HG02759 (cell line): ENCODE measurements around the gene ZNF521.

Source experiments
- ATAC-seq: cut with Tn5 transposase; IDR thresholded peaks from one replicate; pipeline ENCODE4 v1.9.1; 2021; ENCODE audit warnings: mild to moderate bottlenecking, moderate library complexity; ENCODE audit not compliant: unreplicated experiment

ZNF521 gene

DNA sequence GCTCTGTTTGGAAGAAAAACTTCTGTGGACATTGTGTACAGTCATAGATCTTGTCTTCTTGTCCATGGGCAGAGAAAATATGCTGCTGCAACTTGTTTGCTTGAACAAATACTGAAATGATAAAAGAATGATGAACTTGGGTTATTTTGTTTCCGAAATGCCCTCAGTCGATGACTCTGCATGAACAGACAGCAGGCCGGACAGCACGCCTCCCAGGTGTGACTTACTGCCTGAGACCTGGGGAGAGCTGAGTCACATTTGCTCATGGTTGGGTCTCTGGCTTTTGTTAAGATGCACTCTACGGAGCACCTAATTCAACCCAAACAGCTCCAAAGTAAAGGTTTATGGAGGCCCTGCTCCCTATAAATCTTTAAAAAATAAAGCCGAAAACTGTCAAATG, 262.5 kb downstream of the ZNF521 start:
- ATAC-seq, result no peak

DNA sequence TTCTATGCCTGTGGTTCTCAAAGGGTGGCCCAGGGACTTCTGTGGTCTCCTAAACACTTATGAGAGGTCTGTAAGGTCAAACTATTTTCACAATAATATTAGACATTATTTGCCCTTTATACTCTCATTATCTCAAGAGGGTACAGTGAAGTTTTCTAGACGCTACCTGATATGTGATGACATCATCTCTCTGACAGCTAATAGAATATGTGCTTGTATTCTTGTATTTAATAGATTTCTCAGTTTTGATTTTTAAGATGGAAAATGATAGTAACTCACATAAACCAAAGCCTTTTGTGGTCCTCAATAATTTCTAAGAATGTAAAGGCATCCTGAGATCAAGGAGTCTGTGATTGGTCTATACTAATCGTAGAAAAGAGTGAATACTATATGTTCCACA, 265.1 kb downstream of the ZNF521 start:
- ATAC-seq, result no peak

DNA sequence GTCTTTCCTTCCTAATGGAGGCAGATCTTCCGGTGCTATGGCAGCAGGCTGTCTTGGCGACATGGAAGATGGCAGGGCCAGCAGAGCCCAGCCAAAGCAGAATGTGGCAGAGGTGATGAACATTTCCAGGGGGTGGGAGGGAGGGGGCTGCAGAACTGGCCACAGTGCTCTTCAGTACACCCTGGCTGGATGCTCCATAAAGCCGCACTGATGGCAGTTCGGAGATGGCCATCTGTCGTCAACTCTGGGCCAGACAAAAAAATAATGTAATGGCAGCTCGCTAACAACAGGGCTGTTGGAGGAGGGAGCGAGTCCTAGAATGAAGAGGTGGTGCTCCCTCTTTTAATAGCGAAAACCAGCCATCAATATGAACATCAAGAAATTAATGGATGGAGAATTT, 271.0 kb downstream of the ZNF521 start:
- ATAC-seq, result no peak

DNA sequence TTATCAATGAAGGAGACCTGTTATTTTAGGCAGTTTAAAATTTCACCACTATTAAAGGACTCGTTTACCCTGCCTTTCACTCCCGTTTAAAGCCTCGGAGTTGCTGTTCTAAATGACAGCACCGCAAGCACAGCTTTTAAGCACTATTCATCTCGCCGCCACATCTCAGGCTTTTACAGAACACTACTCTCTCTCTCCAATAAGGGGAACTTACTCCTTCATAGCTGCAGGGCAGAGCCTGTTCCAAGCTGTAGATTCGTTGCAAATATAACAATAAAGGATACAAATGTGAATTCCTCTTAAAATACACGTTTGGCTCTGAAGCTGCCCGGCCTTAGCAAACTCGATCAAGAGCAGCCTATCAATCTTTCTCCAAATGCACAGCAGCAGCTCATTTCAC, 271.8 kb downstream of the ZNF521 start:
- ATAC-seq, result no peak

DNA sequence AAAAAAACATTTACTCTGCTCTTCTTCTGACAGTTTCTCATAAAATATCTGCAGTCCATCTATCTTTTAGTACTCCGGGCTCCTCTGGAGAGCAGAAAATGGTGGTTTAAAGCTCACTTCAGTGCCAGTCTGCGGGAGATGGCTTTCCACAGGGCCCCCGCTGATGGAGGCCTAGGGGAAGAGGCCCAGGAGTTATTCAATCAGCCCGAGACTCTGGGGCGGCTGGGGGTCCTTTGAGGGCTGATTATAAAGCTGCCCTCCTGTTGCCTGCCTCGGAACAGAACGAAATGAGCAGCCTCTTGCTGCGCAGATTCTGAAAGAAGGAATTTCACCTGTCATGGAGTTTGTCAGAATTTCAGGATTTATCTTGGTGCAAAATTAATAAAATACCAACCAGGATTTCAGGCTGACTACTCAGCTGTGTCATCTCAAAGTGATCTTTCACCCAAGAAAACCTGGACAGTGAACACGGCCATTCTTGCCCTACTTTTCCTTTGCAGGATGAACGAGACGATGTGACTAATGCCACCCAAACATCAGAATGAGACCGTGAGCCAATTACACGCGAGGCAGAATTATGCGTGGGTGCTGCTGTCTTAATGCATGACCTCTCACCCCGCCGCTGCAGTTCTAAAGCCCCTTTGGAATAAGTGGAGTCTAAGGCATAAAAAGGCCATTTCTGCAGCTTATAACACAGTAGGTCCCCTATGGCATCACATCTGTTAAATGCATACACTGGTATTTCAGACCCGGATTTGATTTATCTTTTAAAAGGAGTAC, 273.8 kb downstream of the ZNF521 start:
- ATAC-seq, result no peak

DNA sequence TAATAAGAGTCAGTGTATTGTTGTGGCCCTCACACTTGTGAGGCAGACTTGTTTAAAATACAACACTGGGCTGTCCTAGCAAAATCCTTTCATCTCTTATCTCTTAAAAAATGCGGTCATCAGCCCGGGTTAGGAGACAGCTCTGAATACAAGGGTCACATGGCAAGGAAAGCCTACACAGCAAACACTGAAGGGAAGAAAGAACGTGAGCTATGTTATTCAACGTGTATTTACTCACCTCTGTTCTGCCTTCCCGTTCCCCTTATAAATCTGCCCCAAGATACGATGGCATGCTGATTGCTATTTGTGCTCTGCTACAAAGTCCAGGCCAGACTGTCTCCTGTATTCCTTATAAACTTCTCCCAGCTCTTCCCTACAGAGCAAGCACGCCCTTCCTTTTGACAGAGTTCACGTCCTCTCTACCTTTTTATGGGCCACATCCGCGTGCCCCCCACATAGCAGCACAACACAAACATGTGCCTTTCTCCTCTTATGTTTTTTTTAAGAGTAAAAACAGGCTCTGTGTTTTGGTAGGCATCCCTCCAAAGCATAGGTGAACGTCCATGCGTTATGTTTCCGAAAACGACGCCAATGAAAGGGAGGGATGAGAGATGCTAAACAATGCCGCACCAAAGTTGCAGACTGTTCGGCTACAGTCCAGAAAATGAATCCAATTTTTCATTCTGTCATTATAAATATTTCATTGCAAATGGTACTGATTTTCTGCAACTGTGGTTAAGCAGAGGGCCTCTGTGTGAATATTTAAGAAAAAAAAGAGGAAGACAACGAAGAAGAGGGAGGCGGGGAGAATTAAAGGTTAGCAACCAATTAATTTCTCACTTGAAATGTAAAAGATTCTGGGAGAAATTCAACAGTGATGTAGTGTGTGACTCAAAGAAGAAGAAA, 274.7 kb downstream of the ZNF521 start:
- ATAC-seq, result no peak

DNA sequence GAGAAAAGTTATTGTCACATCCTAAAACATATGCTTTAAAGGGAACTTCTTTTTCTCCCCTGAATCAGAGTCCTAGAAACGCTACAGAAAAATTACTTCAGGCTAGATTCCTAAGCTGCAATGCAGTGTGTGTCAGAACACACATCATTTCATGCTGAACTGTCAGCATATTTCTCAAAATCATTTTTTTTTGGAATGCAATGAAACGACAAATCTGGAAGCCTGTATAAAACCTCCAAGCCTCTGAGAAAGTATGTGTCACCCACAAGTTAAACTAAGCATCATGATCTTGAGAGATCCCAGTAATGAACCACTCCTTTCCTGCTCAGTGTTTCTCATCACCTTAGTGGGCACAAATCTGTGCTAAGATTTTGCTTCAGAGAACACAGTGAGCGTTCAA, 276.2 kb downstream of the ZNF521 start:
- no peak for ATAC-seq

DNA sequence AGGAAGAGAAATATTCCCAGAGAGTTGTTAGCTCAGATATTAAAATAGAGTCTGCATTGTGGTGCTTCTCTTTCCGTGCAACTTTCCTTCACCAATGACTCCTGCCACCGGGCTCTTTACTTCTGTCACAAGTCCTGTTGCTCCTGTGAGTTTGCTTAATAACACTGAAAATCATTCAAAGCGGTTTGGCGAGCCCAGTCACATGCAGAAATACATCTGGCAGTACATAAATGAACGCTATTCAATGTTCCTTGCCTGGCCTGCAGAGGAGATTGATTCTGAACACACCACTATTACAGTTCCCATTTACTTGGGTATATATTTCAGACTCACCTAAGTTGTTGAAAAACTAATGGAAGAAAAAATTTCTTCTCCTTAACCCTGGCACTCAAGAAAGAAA, 276.6 kb downstream of the ZNF521 start:
- no peak for ATAC-seq

DNA sequence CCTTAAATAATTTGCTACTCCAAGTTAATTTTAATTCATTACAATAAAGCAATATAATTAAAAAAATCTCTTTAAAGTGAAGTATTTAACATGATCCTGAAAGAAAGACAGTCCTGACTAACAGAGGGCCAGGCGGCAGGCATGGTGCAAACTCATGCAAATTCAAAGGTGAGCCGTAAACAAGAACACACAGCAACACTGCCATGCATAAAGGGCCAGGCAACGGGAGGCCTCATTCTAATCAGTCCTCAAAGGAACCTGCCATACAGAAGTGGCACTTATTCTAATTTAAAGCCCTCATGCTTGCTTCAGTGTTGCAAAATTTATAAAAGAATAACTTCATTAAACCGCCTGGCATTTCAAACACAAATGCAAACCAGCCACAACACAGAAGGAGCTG, 277.0 kb downstream of the ZNF521 start:
- no peak for ATAC-seq

DNA sequence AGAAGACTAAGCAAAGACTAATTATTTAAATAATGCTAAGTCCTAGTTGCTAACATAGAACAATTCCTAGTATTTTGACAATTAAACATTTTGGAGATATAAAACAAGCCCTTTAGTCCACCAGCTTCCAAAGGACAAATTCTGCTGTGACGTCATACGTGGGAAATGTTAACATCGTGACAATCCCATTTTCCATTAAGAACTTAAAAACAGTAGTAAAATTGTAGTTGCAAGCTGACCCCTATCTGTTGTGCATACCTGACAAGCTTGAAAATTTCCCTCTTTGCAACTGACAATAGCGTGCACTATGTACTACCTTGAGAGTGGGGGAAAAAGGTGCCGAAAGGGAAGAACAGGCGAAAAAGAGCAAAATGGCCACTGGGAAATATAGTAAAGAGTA, 279.8 kb downstream of the ZNF521 start:
- ATAC-seq, result no peak

DNA sequence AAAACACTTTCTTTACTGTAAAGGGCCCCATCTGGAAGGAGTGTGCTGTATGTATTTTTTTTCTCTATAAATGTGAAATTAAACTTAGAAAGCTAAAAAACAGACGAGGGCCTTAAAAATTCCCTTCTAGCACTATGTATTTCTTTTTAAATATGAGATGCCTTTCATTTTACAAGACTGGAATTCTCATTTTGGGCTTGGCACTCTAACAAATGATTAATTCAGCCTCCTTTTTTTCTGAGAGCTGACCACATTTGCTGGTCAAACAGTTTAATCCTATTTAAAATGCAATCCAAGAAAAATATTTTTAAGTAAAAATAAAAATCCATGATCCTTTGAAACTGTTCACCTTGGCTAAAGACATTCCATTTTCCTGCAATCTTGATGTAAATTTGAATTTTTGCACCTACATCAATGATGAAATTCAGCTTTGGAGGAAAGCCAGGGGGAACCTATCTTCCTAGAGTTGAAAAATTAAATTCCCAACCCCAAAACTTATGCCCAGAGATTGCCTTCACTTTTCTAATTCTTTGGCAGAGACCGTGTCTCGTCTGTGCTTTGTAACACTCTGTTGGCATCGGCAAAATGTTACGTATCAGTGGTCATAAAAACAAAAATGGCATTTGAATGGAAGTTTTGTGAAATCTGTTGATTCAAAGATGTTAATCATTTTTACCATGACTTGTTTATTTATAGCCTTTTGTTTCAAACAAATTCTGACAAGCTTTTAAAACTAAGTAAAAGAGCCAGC, 284.5 kb downstream of the ZNF521 start:
- ATAC-seq, result no peak

DNA sequence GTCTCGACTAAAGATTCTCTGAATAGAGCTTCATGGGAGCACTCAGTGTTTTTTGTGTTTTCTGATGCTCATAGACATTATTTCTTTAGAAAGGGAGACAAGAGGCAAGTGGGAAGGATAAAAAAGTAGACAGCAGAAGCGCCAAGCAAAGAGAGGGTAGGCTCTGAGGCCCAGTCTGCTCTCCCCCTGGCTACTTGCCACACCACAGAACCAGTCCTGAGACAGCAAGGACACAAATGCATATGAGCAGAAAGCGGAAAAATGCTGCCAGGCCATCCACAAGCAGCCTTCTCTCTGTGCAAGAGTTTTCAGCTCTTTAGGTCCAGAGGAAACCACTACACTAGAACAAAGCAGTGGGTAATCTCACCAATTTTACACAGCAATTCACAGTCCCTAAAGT, 285.4 kb downstream of the ZNF521 start:
- ATAC-seq, result no peak

DNA sequence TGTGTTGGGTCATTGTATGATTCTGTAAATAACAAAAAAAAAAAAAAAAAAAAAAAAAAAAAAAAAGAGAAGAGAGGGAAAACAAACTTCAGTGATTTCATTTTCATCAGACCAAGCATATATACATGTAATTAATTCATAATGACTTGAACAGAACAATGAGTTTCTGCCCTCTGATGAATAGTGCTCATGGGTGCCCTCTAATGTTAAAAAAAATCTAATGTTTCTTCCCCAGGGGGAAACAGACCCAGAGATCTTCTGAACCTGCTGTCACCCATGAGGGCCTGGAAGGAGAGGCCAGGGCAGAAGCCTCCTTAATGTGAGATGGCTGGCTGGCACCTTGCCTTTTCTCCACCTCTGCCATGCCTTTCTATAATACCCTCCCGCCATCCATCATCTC, 289.2 kb downstream of the ZNF521 start:
- ATAC-seq, result no peak

DNA sequence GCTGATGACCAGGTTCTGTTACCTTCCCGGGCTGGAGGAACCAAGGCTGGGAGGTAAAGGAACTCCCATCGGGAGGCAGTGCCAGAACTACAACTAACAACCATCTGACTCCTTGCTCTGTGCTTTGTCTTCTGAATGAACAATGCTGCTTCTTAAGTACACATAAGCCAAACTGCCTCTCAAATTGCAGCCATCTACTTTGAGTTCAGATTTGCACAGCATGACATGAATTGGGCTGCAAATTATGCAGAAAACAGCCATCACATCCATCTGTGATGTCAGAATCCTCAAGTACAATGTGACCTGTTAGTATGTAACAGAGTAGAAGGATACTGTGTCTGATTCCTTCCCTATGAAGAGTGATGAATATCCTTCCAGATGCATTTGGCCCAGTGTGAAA, 290.6 kb downstream of the ZNF521 start:
- no peak for ATAC-seq

DNA sequence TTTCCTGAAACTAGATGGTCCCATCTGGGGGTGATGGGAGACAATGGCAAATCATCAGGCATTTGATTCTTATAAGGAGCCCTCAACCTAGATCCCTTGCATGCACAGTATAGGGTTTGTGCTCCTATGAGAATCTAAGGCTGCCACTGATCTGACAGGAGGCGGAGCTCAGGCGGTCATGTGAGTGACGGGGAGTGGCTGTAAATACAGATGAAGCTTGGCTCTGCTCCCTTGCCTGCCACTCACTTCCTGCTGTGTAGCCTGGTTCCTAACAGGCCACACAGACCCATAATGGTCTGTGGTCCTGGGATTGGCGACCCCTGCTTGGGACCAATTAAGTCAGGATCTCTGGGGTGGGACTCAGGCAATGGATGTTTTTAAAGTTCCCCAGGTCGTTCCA, 293.4 kb downstream of the ZNF521 start:
- no peak for ATAC-seq

DNA sequence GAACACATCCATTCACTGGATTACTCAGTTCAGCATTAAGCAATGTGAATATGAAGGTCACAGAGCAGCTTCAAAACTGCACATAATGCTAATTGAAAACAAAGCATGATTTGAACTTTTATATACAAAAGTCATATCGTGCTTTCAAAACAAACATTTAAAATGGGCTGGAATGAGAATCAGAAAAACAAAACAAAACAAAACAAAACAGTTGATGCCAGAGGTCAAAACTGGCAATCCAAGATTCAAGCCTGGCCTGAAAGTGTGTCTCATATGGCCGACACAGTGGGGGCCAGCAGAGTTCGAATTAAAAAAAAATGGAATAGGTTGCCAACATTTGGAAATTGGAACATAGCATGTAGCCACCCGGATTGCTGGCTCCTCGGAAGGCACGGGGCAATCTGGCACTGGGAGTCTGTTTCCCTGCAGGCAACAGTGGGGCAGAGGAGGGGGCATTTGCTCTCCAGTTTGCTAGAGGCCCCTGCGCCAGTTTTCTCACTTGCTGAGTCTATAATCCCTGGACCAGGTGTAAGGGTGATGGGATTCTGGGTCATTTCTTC, 294.4 kb downstream of the ZNF521 start:
- no peak for ATAC-seq

DNA sequence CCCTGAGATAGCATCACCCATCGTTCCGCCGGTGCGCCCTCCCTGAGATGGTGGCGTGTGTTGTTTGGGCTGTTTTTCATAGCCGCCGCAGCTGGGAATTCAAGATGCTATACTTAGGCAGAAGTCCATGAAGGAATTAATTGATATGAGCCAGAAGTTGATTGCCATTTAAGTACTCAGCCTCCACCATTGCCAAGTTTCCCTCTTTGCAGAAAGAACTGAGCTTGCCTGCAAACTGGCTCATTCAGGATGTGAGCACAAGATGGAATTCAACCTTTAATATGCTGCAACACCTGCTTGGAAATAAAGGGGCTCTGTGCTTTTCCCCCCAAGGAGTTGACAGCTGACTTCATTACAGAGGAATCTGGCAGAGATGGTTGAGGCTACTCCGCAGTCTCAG, 295.5 kb downstream of the ZNF521 start:
- ATAC-seq, result no peak

DNA sequence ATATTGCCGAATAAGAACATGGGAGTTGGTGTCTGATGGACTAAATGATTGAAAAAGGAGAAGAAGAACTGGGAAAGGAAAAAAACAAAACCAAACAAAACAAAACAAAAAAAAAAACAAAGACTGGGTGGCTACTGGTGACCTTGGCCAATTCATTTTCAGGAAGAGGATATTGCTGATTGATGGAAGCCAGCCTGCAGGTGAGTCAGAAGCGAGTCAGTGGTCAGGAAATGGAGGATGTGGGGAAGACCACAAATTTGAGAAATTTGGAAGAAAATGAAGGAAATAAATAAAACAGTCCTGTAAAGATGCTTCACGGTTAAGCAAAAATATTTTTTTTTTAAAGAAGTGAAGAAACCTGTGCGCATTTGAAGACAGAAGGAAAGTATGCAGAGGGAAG, 296.9 kb downstream of the ZNF521 start:
- no peak for ATAC-seq

DNA sequence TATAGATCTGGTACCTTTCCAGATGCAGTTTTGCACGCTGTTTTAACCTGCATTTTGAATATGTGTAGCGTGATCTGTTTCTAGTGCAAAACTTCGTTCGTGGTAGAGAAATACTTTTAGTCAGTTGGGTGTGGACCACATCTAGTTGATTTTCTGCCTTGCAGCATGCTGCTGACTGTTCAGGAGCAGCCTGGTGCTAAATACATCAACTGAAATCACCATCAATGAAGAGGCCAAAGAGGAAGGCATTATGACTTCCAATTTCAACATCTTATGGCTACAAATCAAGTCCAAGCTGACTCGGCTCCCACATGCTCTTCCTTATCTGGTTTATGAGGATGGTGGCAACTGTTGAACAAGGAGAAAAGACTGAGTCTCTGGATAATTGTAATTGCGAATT, 298.5 kb downstream of the ZNF521 start:
- ATAC-seq, result no peak

DNA sequence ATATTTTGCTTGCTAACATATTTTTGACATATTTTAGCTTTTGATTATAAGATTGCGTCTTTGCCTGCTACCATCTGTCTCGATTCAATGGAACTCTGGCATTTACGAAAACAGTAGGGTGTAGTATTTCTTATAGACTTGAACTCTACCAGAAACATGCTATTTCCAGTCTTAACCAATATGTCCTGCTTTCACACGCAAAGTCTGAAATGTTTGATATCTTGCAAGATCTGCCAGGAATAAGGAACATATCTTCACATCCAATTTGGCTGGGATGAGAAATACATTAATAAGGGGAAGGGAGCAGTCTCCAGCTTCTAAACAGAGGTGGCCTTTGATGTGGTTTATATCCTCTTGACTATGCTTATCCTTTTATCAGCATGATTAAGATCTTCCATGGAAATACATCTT, 299.4 kb downstream of the ZNF521 start:
- ATAC-seq, result no peak

DNA sequence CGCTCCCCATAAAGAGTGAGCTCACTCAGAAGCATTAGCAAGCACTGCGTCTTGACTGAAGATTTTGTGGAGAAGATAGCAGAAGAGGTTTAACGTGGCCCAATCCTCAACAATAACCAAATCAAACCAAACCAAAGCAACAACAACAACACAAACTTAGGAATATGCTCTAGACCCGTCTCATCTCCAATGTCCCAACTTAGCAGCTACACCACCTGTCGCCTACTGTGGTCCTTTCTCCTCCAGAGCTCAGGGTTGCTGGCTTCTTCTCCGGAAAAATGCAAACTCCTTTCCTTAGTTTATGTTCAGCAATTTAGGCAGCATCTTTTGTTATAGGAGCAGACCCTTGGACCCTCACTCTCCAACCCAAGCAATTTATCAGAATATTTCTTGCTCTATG, 301.4 kb downstream of the ZNF521 start:
- no peak for ATAC-seq
